ENCODE measurements around the gene MYPOP.

DNA sequence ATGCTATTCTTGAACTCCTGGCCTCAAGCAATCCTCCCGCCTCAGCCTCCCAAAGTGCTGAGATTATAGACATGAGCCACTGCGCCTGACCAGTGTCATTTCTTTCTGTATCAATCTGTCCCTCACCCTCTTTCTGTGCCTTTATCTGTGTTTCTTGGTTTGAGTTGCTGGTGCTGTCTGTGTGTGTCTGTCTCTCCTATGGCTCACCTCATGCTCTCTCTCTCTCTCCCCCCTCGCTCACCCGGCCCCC lies 26.3 kb downstream of the MYPOP start:
- TF ChIP-seq, protein P1, sequence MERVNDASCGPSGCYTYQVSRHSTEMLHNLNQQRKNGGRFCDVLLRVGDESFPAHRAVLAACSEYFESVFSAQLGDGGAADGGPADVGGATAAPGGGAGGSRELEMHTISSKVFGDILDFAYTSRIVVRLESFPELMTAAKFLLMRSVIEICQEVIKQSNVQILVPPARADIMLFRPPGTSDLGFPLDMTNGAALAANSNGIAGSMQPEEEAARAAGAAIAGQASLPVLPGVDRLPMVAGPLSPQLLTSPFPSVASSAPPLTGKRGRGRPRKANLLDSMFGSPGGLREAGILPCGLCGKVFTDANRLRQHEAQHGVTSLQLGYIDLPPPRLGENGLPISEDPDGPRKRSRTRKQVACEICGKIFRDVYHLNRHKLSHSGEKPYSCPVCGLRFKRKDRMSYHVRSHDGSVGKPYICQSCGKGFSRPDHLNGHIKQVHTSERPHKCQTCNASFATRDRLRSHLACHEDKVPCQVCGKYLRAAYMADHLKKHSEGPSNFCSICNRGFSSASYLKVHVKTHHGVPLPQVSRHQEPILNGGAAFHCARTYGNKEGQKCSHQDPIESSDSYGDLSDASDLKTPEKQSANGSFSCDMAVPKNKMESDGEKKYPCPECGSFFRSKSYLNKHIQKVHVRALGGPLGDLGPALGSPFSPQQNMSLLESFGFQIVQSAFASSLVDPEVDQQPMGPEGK (CRISPR knock-in tag; IDR thresholded peaks at IDR 0.05; ENCODE audit: borderline replicate concordance) = no peak
- TF ChIP-seq ZNF8 (CRISPR knock-in tag; IDR thresholded peaks at IDR 0.05) = no peak
- no peak for TF ChIP-seq SNAI2 (CRISPR knock-in tag; IDR thresholded peaks at IDR 0.05)
- no peak for TF ChIP-seq RARB (CRISPR knock-in tag; IDR thresholded peaks at IDR 0.05)
